Measurements from ENCODE around the gene PITPNC1. TPM values are rescaled to one million over a fixed set of nuclear protein-coding genes. Genes with fewer than 3 reads are reported as not detected.

The PITPNC1 gene
- polyA plus RNA-seq, 1 donor from 2014 or later: 18.8 TPM

DNA sequence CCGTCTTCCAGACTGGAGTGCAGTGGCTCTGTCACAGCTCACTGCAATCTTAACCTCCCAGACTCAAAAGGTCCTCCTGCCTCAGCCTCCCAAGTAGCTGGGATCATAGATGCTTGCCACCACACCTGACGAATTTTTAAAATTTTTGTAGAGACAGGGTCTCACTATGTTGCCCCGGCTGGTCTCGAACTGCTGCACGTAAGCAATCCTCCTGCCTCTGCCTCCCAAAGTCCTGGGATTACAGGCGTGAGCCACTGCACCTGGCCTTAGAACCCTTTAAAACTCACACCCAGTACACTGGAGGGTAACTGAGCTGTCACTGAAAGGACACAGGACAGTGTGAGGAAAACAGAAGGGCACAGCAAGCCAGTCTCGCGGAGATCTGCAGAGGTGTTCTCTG, 243.0 kb downstream of the PITPNC1 start:
- no peak overlapping the region for H3K4me3 ChIP-seq (ENCODE audit: low read length)
- no peaks in the 10 kb centered on the region for H3F3A ChIP-seq (ENCODE audit: insufficient read depth, low read length, poor library complexity, severe bottlenecking)
- H3K79me2 ChIP-seq (replicated peaks; ENCODE audit: insufficient read depth, low read length): no peaks in the 10 kb centered on the region
- H3K27ac ChIP-seq (ENCODE audit: low read length): no peak overlapping the region
- H2AFZ ChIP-seq (ENCODE audit: low read depth, low read length): no peak overlapping the region
- no peak overlapping the region for H3K9ac ChIP-seq (ENCODE audit: low read length)
- TF ChIP-seq MXI1 (conservative IDR thresholded peaks at IDR 0.05; ENCODE audit: poor library complexity, severe bottlenecking) (no peak), RAD21 (conservative IDR thresholded peaks at IDR 0.05) (no peak), EP300 (conservative IDR thresholded peaks at IDR 0.05; ENCODE audit: poor library complexity, severe bottlenecking) (no peak), EZH2 (IDR thresholded peaks at IDR 0.05; ENCODE audit: borderline replicate concordance, insufficient read depth, low read length, poor library complexity, severe bottlenecking) (no peak), POLR2AphosphoS5 (IDR thresholded peaks at IDR 0.05) (no peak), CTCF (IDR thresholded peaks at IDR 0.05; ENCODE audit: poor library complexity, severe bottlenecking) (no peak), TAF1 (IDR thresholded peaks at IDR 0.05; ENCODE audit: low read depth) (no peak), SMC3 (conservative IDR thresholded peaks at IDR 0.05; ENCODE audit: poor library complexity) (no peak)
- TF ChIP-seq, protein P1, sequence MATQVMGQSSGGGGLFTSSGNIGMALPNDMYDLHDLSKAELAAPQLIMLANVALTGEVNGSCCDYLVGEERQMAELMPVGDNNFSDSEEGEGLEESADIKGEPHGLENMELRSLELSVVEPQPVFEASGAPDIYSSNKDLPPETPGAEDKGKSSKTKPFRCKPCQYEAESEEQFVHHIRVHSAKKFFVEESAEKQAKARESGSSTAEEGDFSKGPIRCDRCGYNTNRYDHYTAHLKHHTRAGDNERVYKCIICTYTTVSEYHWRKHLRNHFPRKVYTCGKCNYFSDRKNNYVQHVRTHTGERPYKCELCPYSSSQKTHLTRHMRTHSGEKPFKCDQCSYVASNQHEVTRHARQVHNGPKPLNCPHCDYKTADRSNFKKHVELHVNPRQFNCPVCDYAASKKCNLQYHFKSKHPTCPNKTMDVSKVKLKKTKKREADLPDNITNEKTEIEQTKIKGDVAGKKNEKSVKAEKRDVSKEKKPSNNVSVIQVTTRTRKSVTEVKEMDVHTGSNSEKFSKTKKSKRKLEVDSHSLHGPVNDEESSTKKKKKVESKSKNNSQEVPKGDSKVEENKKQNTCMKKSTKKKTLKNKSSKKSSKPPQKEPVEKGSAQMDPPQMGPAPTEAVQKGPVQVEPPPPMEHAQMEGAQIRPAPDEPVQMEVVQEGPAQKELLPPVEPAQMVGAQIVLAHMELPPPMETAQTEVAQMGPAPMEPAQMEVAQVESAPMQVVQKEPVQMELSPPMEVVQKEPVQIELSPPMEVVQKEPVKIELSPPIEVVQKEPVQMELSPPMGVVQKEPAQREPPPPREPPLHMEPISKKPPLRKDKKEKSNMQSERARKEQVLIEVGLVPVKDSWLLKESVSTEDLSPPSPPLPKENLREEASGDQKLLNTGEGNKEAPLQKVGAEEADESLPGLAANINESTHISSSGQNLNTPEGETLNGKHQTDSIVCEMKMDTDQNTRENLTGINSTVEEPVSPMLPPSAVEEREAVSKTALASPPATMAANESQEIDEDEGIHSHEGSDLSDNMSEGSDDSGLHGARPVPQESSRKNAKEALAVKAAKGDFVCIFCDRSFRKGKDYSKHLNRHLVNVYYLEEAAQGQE (IDR thresholded peaks at IDR 0.05; ENCODE audit: borderline replicate concordance): no peak
- H3K9me2 ChIP-seq (ENCODE audit: insufficient read depth, low read length): no peaks in the 10 kb centered on the region
- no peak overlapping the region for H3K4me2 ChIP-seq (ENCODE audit: low read length)
- no peaks in the 10 kb centered on the region for H3K36me3 ChIP-seq (ENCODE audit: insufficient read depth, low read length)
- H3K27me3 ChIP-seq (ENCODE audit: insufficient read depth, low read depth, low read length): no peaks in the 10 kb centered on the region
- no peaks in the 10 kb centered on the region for H4K20me1 ChIP-seq (ENCODE audit: insufficient read depth)
- H3K9me3 ChIP-seq (ENCODE audit: low read length): no peaks in the 10 kb centered on the region

GRCh38 chr17:67620636-67621035, 243.6 kb downstream of the PITPNC1 start:
- no peaks in the 10 kb centered on the region for H3K9me3 ChIP-seq (ENCODE audit: low read length)
- H3K79me2 ChIP-seq (replicated peaks; ENCODE audit: insufficient read depth, low read length): no peaks in the 10 kb centered on the region
- H3K27ac ChIP-seq (ENCODE audit: low read length): no peak overlapping the region
- H3K9me2 ChIP-seq (ENCODE audit: insufficient read depth, low read length): no peaks in the 10 kb centered on the region
- no peaks in the 10 kb centered on the region for H3F3A ChIP-seq (ENCODE audit: insufficient read depth, low read length, poor library complexity, severe bottlenecking)
- no peaks in the 10 kb centered on the region for H3K27me3 ChIP-seq (ENCODE audit: insufficient read depth, low read depth, low read length)
- no peak overlapping the region for H3K4me2 ChIP-seq (ENCODE audit: low read length)
- no peaks in the 10 kb centered on the region for H4K20me1 ChIP-seq (ENCODE audit: insufficient read depth)
- TF ChIP-seq, protein P1 (IDR thresholded peaks at IDR 0.05; ENCODE audit: borderline replicate concordance): no peak
- TF ChIP-seq EZH2 (IDR thresholded peaks at IDR 0.05; ENCODE audit: borderline replicate concordance, insufficient read depth, low read length, poor library complexity, severe bottlenecking) (no peak), CTCF (IDR thresholded peaks at IDR 0.05; ENCODE audit: poor library complexity, severe bottlenecking) (no peak), EP300 (conservative IDR thresholded peaks at IDR 0.05; ENCODE audit: poor library complexity, severe bottlenecking) (no peak), RAD21 (conservative IDR thresholded peaks at IDR 0.05) (no peak), TAF1 (IDR thresholded peaks at IDR 0.05; ENCODE audit: low read depth) (no peak), POLR2AphosphoS5 (IDR thresholded peaks at IDR 0.05) (no peak), SMC3 (conservative IDR thresholded peaks at IDR 0.05; ENCODE audit: poor library complexity) (no peak), MXI1 (conservative IDR thresholded peaks at IDR 0.05; ENCODE audit: poor library complexity, severe bottlenecking) (no peak)
- H3K9ac ChIP-seq (ENCODE audit: low read length): no peak overlapping the region
- H3K4me3 ChIP-seq (ENCODE audit: low read length): no peak overlapping the region
- no peak overlapping the region for H2AFZ ChIP-seq (ENCODE audit: low read depth, low read length)
- no peaks in the 10 kb centered on the region for H3K36me3 ChIP-seq (ENCODE audit: insufficient read depth, low read length)

Measured in neural cell (in vitro differentiated cells).